Measurements from ENCODE around the gene PGAP6.
"Not testable (repeated sequence)": the region's sequence is repeated elsewhere in the genome, so short reads cannot be mapped to it uniquely, and the experiment has no call there.

The PGAP6 gene

DNA sequence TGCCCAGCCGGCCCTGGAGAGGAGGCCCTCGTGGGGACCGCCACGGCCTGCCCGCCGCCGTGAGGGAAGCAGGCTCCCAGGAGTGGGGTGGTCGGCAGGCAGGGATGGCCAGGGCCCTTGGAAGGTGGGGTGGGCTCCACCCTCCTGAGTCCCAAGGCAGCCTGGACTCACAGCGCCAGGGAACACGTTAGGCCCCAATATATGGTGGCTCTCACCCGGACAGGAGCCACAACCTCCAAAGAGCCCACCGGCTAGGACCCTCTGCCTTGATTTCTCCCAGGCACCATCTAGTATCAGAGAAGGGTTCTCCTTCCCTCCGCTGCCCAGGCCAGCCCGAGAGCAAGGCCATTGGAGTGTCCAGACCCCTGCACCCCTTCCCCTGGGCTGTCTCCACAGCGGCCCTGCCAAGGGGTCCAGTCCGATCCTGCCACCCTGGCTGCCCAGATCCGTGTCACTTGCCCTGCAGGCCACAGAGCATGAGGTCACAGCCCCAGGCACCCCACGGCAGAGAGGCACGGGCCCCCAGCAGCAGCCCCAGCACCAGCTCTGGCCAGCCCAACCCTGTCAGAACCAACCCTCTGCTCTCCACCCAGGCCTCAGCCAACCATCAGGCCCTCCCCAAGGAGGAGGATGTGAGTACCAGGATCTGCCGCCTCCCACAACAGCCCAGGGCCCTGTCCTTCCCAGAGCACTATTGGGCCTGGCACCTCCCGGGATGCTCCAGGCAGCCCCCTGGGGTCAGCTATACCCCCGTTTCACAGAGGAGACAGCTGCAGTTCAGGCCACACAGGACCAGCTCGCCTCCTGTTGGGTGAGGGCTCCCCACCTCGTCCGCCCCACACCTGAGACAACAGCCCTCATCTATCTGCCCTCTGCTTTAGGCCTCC lies 28.1 kb downstream of the PGAP6 start:
- no peak for DNase-seq (ENCODE audit: low read depth)
- TF ChIP-seq POLR2A (IDR thresholded peaks at IDR 0.05; ENCODE audit: extremely low read depth, insufficient read length): no peak
- TF ChIP-seq, protein P1, sequence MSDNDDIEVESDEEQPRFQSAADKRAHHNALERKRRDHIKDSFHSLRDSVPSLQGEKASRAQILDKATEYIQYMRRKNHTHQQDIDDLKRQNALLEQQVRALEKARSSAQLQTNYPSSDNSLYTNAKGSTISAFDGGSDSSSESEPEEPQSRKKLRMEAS (IDR thresholded peaks at IDR 0.05; ENCODE audit: low read depth, low read length): no peak
- TF ChIP-seq MYC (IDR thresholded peaks at IDR 0.05; ENCODE audit: low read depth, low read length): no peak
- H3K4me3 ChIP-seq (ENCODE audit: low read depth, low read length): no peak overlapping the region

DNA sequence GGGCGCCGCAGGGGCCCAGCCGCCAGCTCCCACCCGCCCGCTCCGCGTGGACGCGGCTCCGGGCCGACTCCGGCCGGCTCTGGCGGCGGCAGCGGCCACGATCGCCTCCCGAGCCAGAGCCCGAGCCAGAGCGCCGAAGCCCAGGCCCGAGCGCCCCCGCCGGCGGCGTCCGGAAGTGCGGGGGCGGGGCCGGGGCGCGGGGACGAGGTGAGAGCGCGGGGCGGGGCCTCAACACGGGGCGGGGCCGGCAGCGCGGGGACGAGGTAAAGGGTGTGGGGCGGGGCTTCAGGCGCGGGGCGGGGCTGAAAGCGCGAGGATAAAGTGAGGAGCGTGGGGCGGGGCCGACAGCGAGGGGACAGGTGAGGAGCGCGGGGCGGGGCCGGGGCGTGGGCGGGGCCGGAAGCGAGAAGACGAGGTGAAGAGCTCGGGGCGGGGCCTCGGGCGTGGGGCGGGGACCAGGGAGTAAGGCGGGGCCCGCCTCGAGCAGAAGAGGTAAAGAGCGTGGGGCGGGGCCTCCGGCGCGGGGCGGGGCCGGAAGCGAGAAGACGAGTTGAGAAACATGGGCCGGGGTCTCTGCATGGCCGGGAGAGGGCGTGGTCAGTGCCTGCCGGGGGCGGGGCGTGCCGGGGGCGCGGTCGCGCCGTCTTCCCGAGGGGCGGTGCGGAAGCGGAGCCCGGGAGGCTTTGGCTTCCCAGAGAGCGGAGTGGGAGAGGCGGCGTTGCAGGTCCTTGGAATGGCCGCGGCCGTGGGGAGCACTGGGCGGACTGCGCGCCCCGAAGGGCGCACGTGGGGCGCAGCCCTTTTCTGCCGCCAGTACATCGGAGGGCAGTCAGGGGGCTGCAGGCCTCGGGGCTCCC lies 29.0 kb downstream of the PGAP6 start, which contains the start of gene AXIN1:
TSS of gene AXIN1 (minus strand) at position 177 of the 857 bp plus-strand sequence. CDS start 5,698 bp downstream, outside the sequence.
- peak; percentile 19 for TF ChIP-seq POLR2A (IDR thresholded peaks at IDR 0.05; ENCODE audit: extremely low read depth, insufficient read length)
- TF ChIP-seq, protein P1 (IDR thresholded peaks at IDR 0.05; ENCODE audit: low read depth, low read length): no peak
- DNase-seq (ENCODE audit: low read depth): peak; percentile 89
- H3K4me3 ChIP-seq (ENCODE audit: low read depth, low read length): peak within 1 kb of the TSS; percentile 52

DNA sequence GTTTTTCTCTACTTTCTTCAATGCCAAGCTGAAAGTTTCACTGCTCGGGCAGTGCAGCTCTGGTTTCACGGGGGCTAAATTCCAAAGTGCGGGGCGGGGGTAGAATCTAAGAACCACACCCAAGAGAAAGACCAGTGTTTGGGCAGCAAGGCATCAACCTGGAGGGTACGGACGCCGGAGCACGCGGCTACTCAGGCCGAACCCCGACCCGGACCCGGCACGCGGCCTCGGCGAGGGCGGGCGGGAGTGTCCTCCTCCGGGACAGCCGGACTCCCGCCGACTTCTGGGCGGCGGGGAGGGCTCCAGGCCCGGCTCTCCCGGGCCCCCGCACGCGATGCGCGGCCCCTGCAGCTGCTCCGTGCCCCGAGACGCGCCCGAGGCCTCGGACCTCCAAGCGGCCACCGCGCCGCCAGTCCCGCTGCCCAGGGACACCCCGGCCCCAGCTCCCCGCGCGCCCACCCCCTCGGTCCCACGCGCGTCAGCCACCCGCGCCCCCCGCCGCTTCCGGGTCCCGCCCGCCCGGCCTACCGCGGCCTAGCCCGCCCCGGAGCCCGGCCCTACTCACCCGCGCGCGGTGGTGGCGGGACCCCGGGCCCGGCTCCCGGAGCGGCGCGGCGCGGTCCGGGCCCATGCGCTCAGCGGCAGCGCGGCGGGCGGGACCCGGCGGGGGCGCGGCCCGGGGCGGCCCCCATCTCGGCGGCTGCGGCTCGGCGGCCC lies 29.8 kb downstream of the PGAP6 start:
- DNase-seq (ENCODE audit: low read depth): no peak
- H3K4me3 ChIP-seq (ENCODE audit: low read depth, low read length): peak overlapping the region; percentile 52
- TF ChIP-seq MYC (IDR thresholded peaks at IDR 0.05; ENCODE audit: low read depth, low read length): no peak
- TF ChIP-seq POLR2A (IDR thresholded peaks at IDR 0.05; ENCODE audit: extremely low read depth, insufficient read length): no peak
- TF ChIP-seq, protein P1 (IDR thresholded peaks at IDR 0.05; ENCODE audit: low read depth, low read length): no peak
- TF ChIP-seq, protein P2, sequence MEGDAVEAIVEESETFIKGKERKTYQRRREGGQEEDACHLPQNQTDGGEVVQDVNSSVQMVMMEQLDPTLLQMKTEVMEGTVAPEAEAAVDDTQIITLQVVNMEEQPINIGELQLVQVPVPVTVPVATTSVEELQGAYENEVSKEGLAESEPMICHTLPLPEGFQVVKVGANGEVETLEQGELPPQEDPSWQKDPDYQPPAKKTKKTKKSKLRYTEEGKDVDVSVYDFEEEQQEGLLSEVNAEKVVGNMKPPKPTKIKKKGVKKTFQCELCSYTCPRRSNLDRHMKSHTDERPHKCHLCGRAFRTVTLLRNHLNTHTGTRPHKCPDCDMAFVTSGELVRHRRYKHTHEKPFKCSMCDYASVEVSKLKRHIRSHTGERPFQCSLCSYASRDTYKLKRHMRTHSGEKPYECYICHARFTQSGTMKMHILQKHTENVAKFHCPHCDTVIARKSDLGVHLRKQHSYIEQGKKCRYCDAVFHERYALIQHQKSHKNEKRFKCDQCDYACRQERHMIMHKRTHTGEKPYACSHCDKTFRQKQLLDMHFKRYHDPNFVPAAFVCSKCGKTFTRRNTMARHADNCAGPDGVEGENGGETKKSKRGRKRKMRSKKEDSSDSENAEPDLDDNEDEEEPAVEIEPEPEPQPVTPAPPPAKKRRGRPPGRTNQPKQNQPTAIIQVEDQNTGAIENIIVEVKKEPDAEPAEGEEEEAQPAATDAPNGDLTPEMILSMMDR (IDR thresholded peaks at IDR 0.05; ENCODE audit: low read depth, low read length): no peak

DNA sequence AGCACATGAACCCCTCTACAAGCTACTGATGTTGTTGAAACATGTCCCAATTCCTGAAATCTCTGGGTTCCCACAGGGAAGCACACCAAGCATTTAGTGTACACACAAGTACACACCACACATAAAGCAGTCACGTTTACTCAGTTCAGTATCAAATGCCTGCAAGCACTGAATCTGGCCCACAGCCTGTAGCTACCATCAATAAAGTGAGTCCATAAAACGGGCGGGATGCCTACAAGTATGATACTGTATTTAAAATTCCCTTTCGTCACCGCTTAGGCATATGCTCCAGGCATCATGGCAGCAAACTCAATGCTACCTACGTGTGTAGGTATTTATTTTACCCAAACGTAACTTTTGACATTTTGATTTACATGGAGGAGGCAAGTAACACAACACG lies 31.6 kb downstream of the PGAP6 start:
- TF ChIP-seq, protein P2 (IDR thresholded peaks at IDR 0.05; ENCODE audit: low read depth, low read length): no peak
- no peak overlapping the region for H3K4me3 ChIP-seq (ENCODE audit: low read depth, low read length)
- no peak for DNase-seq (ENCODE audit: low read depth)

DNA sequence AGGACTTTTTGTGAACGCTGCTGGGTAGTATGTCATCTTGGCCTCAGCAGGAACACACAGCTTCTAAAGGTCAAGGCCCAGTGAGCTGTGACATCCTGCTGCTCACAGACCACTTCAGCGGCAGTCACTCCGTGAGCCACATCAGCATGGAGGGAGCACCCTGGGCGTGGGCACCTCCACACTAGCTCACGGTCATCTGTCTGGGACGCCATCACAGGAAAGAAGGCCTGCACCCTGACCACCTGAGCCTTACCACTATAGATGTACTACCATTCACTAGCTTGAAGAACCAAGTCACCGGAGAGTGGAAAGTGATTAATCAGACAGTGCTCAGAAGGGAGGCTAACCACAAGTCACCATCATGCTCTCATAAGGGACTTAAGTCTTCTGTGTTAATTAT lies 32.6 kb downstream of the PGAP6 start:
- TF ChIP-seq MYC (IDR thresholded peaks at IDR 0.05; ENCODE audit: low read depth, low read length) (no peak), POLR2A (IDR thresholded peaks at IDR 0.05; ENCODE audit: extremely low read depth, insufficient read length) (no peak)
- TF ChIP-seq, protein P2 (IDR thresholded peaks at IDR 0.05; ENCODE audit: low read depth, low read length): no peak
- TF ChIP-seq, protein P1 (IDR thresholded peaks at IDR 0.05; ENCODE audit: low read depth, low read length): no peak
- DNase-seq (ENCODE audit: low read depth): peak; percentile 66
- H3K4me3 ChIP-seq (ENCODE audit: low read depth, low read length): no peak overlapping the region

DNA sequence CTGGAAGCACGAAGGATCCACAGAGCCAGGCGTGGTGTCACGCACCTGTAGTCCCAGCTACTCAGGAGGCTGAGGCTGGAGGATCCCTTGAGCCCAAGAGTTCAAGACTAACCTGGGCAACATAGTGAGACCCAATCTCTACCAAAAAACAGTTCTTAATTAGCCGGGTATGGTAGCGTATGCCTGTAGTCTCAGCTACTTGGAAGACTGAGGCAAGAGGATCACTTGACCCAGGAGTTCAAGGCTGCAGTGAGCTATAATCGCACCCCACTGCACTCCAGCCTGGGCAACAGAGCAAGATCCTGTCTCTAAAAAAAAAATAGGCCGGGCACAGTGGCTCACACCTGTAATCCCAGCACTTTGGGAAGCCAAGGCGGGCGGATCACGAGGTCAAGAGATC lies 33.3 kb downstream of the PGAP6 start:
- not testable (repeated sequence) for H3K4me3 ChIP-seq (ENCODE audit: low read depth, low read length); DNase-seq (ENCODE audit: low read depth)

DNA sequence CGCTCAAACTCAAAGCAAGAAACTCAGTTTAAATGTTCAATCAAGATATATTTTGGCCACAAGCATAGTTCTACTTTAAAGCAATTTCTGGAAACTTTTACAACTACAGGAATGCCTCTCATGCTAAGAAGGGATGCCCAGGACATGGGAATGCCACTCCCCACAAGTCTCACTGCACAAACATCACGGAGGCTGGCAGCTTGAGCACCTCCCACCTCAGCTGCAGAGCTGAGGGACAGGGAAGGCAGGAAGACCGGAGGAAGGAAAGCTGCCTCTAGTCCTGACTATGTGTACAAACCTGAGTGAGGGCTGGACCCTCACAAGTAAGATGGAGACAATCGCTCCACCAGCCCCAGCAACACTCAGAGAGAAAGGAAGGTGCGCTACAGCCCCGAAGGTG lies 34.6 kb downstream of the PGAP6 start:
- H3K4me3 ChIP-seq (ENCODE audit: low read depth, low read length): no peak overlapping the region
- no peak for TF ChIP-seq POLR2A (IDR thresholded peaks at IDR 0.05; ENCODE audit: extremely low read depth, insufficient read length)
- TF ChIP-seq, protein P1 (IDR thresholded peaks at IDR 0.05; ENCODE audit: low read depth, low read length): no peak
- no peak for TF ChIP-seq MYC (IDR thresholded peaks at IDR 0.05; ENCODE audit: low read depth, low read length)
- TF ChIP-seq, protein P2 (IDR thresholded peaks at IDR 0.05; ENCODE audit: low read depth, low read length): no peak
- no peak for DNase-seq (ENCODE audit: low read depth)

All from NB4 (cell line).